ENCODE measurements around the gene KASH5.

KASH5 gene

DNA sequence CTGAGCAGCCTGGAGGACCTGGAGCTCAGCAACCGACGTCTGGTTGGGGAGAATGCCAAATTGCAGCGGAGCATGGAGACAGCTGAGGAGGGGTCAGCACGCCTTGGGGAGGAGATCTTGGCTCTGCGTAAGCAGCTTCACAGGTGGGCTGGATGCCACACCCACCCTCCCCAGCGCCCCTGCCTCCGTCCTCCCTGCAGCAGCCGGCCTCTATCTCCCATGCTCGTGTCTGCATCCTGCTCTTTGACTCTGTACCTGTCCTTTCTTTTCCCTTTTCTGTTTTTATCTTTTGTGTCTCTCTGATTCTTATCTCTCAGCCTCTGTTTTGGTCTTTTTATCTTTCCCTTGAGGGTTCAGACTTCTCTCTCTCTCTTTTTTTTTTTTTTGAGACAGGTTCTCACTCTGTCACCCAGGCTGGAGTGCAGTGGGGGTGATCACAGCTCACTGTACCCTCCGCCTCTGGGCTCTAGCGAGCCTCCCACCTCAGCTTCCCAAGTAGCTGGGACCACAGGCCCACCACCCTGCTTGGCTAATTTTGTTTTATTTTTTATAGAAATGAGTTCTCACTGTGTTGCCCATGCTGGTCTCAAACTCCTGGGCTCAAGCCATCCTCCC lies 10.1 kb downstream of the KASH5 start:
- no peak for DNase-seq

DNA sequence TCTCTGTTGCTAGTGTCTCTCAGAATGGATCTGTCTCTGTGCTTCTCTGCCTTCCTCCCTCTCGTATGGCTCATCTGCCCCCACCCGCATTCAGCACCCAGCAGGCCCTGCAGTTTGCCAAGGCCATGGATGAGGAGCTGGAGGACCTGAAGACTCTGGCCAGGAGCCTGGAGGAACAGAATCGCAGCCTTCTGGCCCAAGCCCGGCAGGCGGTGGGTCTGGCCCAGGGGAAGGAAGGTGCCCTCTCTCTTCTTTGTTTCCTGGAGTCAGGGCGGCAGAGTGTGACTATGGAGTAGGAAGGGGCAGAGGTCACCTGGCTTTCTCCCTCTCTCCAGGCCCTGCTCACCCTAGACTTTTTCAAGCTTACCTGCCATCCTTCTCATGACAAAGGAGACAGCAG lies 10.9 kb downstream of the KASH5 start:
- no peak for DNase-seq

DNA sequence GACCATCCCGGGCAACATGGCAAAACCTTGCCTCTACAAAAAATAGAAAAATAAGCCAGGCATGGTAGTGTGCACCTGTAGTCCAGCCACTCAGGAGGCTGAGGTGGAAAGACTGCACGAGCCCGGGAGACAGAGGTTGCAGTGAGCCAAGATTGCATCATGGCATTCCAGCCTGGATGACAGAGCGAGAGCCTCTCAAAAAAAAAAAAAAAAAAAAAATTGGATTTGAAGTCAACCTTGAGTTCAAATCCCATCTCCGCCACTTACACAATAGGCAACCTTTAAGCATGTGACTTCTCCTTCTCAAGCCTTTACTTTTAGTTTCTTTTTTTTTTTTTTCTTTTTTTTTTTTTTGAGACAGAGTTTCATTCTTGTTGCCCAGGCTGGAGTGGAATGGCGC lies 12.0 kb downstream of the KASH5 start:
- DNase-seq = no peak

DNA sequence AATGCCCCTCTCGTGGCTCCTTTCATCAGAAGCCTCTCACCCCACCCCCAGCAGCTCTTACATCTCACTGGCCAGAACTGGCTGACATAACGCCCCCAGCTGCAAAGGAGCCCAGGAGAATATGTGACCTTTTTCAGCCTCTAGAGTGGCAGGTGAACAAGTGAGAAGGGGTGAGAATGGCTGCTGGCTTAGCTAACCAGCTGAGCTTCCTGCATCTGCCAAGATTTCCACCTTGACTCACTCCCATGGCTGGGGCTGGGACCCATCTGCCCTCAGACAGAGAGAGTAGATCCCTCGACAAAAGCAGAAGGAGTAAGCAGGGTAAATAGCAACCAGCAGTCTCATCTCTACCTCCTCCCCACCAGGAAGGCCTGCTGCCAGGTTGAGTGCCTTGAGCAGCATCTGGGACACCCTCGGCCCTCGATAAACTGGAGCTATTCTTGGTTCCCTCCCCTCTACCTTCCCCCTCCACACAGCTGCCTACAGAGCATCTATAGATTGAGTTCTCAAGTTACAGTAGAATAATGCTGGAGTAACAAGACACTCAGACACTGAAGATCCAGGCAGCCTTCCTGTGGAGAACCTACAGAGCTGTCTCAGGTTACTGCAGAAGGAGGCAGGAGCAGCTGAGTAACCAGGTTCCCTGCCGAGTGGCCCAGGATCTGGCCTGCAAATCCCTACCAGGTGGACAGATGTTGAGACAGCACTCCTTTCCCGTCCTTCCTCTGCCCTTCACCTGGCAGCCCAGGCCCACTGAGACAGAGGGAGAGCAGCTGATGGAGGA lies 15.5 kb downstream of the KASH5 start:
- DNase-seq = no peak

DNA sequence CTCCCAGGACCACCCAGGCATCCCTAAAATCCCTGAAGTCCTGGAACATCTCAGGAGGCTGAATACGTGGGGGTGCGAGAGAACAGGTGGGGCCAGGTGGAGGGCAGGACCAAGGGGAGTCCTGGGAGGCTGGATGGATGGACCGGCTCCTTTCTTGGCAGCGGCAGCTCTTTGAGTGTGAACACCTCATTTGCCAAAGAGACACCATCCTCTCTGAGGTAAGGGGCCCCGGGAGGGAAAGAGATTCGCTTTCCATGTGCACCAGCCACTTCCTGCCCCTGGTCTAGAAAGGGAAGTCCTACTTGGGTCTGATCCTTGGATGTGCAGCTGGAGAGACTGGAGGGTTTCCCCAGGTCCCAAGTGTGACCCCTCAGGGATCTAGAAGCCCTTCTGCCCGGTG lies 19.0 kb downstream of the KASH5 start:
- DNase-seq = no peak

DNA sequence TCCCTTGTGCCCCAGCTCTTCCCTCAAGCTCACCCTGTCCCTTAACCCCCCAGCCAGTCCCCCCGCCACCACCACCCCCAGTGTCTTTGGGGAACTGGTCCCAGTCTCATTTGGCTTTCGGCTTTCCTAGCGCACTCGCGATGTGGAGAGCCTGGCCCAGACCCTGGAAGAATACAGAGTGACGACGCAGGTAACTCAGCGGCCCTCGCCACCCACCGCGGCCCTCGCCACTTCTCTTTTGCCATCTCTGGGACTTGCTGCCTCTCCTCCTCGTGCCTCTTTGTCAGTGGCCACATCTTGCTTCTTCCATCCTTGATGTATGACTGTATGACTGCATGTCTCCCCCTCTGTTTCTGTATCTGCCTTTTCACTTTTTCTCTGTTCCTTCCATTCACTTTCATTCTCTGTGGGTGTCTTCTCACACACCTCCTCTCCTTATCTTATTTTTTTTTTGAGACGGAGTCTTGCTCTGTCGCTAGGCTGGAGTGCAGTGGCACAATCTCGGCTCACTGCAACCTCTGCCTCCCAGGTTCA lies 19.5 kb downstream of the KASH5 start:
- DNase-seq = no peak

DNA sequence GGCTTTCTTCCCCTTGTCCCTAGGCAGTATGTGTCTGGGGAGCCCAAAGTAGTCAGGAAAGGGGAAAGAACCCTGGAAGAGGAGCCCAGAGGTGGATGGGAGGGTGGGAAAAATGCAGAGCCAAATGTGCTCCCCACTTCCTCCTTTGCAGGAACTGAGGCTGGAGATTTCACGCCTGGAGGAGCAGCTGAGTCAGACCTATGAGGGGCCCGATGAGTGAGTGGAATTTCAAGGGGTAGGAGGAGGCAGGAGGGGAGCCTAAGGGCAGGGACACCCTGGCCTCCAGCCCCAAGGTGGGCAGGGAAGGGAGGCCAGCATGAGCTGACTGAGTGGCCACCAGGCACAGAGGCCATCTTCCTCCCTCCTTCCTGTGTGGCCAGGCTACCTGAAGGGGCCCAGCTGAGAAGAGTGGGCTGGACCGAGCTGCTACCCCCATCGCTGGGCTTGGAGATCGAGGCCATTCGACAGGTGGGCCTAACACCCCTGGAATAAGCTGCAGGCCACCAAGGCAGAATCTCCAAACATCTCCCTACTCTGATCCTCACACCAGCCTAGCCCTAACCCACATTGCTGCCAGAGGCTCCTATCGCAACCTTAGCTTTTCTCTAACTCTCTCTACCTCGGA lies 20.9 kb downstream of the KASH5 start:
- no peak for DNase-seq

DNA sequence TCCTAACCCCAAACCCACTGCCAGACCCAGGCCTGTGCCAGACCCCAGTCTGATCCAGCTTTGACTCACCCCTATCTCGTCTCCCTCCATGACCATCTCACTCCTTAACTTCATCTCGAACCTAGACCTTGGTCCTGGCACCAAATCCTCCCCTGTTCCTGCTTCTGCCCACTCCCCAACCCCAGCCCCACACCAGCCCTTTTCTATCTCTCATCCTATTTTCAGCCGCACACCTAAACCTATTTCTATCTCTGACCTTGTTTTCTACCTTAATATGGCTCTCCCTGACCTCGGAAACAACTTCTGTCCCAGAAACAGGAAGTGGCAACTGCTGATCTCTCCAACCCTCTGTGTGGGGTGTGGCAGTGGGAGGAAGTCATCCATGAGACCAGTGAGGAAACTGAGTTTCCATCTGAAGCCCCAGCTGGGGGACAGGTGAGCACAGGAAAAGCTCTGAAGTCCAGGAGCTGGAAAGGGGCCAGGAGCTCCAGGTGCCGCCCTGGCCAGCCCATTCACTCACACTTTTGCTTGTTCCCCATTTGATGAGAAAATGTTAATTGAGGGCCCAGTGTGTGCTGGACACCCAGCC lies 21.5 kb downstream of the KASH5 start:
- DNase-seq = no peak

DNA sequence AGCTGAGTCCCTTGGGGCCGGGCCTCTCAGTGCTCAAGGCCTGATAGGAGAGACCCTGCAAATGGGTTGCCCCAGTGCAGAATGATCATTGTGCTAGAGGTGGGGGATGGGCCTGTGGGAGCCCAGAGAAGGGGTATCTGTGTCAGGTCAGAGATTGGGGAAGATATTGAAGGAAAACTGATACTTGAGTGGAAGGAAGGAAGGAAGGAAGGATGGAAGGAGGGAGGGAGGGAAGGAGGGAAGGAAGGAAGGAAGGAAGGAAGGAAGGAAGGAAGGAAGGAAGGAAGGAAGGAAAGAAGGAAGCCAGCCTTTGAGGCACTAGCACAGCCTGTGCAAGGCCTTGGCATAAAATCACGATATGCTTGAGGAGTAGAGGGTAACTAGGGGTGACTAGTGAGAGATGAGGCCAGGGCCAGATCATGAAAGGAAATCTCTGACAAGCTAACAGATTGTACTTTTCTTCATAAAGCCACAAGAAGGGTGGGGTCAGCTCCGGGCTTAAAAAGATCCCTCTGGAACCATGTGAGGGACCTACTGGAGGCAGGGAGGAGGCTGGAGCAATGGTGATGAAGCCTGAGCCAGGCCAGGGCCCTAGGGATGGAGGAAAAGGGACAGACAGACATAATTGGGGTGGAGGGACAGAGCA lies 23.8 kb downstream of the KASH5 start:
- no peak for DNase-seq

DNA sequence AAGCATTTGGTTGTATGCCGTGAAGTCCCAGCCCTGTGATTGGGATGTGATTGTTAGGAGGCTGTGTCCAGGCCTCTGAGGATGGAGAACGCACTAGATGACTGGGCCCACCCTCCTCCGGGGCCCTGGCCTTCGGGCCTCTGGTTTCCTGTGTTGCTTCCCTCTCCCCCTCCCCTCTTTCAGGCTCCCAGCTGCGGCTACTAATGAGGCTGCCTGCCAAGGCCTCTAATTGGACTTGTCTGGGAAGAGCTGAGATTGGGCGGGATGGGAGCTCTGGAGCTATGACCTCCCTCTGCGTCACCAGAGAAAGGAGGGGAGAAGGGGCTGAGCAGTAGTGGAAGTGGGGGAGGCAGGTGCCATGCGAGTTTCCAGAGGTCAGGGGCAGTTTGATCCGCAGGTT lies 25.3 kb downstream of the KASH5 start:
- DNase-seq = no peak

DNA sequence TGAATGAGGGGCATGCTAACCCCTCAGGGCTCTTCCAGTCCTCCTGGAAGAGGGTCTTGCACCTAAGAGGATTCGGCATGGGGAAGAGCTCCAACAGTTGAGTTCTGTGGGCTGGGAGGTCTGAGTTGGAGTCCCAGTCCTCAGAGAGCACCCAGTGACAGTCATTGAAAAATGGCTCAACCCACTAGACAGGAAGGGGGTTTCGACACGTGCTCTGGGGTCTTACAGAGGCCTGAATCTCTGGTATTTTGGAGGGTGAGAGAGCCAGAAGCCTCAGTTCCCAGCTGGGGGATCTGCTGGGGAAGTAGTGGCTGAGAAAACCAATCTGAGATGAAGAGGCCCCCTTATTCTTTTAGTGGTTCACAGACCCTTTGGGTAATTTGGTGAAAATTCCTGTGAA lies 26.2 kb downstream of the KASH5 start:
- no peak for DNase-seq

DNA sequence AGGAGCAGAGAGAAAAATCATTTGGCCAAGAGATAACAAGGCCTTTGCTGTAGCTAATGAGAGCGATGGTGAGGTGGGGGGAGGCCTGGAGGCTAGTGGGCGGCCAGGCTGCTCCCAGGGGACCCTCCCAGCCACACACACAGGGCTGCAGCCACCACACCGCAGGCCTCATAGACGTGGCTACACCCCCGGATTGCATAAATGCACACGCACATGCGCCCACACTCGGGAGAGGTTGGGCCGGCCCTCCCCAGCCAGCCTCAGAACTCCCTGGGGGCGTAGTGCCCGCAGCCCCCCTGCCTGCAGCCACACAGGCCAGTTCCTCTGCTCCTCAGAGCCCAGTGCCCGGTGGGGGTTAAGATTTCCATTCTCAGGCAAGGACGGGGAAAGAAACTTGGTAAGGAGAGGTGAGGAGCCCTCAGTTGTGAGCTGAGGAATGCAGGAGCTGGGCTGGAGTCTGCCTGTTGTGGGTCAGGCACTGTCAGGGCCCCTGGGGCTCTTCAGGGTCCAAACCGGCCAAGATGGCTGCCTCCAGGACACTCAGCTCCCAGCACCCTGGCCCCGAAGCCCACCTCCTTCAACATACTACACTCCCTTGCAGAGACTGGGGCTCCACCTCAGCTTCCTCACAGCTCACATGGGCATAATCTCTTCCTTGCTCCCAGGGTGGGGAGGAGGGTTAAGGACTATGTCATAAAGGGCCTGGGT lies 27.2 kb downstream of the KASH5 start:
- no peak for DNase-seq

DNA sequence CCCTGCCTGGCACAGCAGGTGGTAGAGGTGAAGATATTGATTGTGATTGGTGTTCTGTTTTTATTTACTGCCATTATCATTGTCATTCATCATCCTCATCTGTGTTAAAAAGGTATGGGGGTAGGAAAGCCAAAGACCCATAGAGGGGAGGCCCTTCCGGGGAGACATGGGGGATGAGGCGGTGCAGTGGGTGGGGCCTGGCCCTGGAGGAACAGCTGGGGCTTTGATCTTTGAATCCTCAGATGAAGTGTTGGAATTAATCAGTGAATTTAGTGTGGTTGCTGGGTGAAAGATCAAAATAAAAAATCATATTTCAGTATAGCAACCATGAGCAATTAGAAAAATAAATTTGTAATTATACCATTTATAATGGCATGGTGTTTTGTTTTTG lies 27.8 kb downstream of the KASH5 start:
- DNase-seq = no peak

DNA sequence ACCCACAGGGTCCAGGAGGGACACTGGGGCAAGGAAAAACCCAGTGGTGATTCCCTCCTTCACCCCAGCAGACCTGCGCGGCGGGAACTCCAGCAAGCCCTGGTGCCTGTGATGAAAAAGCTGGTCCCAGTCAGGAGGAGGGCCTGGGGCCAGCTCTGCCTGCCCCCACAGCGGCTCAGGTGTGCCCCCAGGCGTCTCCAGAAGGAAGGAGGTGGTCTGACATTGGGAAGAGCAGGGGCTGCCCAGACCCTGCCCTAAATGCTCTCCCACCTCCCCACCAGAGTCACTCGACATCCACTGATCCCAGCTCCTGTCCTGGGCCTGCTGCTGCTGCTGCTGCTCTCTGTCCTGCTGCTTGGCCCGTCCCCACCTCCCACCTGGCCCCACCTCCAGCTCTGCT lies 29.0 kb downstream of the KASH5 start:
- no peak for DNase-seq

DNA sequence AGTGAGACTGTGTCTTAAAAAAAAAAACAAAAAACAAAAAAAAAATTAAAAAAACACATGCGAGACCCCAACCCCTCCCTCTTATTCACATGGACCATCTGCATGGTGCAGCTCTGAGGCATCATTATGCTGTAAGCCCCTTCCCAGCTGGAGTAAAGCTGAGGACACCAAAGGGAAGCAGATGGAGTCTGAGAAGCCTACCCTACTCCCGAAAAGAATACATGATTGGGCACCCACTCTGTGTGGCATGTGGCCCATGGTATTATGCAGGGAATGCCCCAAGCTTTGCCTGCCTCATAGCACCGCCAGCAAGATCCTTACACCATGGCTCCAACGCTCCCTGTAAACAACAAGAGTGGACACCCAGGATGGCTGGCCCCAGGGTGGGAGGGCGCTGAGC lies 30.5 kb downstream of the KASH5 start:
- no peak for DNase-seq

DNA sequence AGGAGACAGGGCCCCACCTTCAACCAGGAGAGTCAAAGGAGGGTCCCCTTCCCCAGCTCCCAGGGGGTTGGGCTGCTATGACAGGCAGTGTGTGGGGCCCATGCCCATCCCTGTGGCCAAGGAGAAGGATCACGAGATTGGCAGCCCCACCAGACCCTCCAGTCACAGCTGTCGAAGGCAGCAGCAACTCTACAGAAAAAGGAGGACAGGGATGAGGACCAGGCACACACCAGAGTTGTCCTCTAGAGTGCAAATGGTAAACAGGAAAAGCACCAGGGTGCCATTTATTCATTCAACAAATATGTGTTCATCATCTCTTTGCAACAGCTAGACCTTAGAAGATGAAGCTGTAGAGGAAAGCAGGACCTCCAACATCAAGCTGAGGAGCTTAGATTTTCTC lies 31.1 kb downstream of the KASH5 start:
- DNase-seq = no peak

DNA sequence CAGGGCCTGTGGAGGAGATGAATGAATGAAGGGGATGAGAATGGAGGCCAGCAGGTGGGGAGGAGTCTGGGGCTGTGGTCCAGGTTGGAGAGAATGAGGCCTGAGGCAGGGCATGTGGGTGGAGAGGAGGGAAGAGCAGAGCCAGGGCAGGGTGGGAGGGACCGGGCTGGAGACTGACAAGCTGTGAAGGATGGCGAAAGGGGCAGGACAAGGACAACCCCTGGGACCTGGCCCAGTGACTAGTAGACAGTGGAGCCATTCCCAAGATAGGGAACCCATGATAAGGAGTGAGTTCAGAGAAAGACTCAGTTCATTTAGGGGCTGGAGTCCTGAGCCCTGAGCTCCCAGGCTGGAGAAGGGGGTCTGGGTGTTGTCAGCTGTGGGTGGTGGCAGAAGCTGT lies 32.2 kb downstream of the KASH5 start:
- DNase-seq = no peak

DNA sequence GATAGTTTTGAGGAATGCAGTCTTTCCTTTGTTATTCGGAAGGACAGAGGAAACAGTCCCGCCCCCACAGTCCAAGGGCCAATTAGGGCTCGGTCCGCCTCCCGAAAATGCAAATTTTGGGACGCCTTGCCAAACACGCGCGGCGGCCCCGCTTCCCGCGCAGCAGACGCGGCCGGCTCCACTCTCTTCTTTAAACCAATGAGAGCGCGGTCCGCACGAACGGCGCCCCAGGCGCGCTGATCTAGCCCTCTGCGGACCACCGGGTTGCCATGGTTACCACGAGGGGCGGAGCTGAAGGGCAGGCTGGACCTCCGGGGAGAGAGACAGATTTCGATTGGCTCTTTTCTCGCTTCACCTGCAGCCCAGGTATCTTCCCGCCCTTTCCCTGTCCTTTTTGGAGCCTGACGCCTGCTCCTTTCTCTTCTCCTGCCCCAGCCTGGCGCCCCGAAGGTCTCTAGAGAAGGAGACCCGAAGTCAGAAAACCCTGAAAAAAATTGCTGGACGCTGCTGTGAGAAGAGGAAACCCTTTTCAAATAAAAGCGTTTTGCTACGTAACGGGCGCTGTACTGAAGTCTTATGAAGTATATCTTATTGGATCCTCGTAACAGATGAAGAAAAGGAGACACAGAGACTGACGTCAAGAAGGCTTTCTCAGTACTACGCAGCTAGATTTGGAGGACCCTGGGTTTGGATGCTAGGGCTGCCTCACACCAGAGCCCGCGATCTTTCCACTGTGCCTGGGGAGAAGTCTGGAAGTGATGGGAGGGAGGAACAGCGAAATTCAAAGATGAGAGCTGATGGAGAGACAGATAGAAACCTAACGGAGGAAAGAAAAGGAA lies 33.2 kb downstream of the KASH5 start:
- no peak for DNase-seq

DNA sequence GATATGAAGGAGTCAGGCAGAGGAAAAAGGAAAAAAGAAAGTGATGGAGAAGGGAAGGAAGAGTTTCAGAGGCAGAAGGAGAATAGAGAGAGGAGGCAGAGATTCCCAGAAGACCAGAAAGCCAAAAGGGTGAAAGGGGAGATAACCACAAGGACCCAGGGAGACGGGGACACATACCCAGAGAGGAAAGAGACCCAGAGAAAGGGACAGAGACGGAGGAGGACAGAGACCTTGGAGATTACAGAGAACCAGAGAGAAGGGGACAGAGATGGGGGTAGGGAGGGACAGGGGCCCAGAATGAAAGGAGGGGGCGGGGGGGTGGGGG lies 33.8 kb downstream of the KASH5 start:
- DNase-seq = no peak

DNA sequence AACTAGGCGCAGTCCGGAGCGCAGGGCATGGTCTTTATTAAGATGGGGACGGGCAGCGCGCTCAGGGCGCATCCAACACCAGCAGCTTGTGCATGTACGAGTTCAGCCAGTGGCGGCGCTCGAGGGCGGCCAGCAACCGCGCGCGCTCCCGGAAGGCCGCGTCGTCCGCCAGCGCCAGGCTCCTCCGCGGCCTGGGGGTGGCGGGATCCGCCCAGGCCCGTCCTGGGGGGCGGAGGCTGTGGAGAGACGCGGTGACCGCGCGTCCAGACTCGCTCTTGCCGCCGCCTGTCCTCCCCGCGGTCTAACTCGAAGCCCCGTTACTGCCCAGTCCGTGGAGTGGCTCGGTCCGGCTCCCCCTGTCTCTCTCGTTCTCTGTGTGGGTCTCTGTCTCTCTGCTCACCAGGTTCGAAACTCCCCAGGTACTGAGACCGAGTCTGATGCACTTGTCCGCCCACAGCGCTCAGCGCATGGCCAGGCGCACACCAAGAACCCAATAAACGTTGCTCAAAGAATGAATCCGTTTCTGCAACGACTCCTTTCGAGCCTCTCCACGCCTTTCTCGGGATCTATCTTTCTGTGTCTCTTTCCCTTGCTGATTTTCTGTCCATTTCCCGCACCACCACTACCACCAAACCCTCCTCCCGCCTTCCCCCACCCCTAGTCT lies 34.5 kb downstream of the KASH5 start:
- DNase-seq = no peak

Data from amniotic stem cell (primary cell).